ENCODE measurements around the gene CEACAM18. TPM values are rescaled to one million over a fixed set of nuclear protein-coding genes. Genes with fewer than 3 reads are reported as not detected.

The CEACAM18 gene
- total and polyA plus RNA-seq, 2 experiments from 2014 or later: not detected

DNA sequence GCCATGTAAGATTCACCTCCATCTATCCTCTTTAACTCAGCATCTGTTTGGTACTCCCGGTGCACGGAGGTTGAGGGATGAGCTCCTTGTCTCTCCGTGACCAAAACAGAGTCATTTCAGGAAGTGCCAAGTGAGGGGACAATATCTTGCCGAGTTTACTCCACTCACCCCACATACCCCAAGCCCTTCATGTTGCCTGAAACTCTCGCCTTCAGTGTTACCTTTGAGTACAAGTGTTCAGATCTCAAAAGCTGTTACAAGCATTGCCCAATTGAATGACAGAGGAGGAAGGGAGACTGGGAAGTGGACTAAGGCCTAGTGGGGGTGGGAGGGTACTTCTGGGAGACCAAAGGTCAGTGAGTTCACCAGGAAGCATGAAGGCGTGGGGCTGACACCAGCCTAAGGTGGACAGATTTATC lies 29.3 kb downstream of the CEACAM18 start:
- H3K36me3 ChIP-seq: no peaks in the 10 kb centered on the region
- H3K4me3 ChIP-seq: no peak overlapping the region
- H3K4me1 ChIP-seq (ENCODE audit: low read depth): no peaks in the 10 kb centered on the region
- no peak for DNase-seq (ENCODE audit: low read depth in 1 of 2, low spot score in 1 of 2)
- TF ChIP-seq, protein P1, sequence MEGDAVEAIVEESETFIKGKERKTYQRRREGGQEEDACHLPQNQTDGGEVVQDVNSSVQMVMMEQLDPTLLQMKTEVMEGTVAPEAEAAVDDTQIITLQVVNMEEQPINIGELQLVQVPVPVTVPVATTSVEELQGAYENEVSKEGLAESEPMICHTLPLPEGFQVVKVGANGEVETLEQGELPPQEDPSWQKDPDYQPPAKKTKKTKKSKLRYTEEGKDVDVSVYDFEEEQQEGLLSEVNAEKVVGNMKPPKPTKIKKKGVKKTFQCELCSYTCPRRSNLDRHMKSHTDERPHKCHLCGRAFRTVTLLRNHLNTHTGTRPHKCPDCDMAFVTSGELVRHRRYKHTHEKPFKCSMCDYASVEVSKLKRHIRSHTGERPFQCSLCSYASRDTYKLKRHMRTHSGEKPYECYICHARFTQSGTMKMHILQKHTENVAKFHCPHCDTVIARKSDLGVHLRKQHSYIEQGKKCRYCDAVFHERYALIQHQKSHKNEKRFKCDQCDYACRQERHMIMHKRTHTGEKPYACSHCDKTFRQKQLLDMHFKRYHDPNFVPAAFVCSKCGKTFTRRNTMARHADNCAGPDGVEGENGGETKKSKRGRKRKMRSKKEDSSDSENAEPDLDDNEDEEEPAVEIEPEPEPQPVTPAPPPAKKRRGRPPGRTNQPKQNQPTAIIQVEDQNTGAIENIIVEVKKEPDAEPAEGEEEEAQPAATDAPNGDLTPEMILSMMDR (IDR thresholded peaks at IDR 0.05; ENCODE audit: low read depth, low read length): no peak
- no peaks in the 10 kb centered on the region for H3K9me3 ChIP-seq (ENCODE audit: low read depth)
- H3K27ac ChIP-seq: no peak overlapping the region
- H3K27me3 ChIP-seq: no peaks in the 10 kb centered on the region

DNA sequence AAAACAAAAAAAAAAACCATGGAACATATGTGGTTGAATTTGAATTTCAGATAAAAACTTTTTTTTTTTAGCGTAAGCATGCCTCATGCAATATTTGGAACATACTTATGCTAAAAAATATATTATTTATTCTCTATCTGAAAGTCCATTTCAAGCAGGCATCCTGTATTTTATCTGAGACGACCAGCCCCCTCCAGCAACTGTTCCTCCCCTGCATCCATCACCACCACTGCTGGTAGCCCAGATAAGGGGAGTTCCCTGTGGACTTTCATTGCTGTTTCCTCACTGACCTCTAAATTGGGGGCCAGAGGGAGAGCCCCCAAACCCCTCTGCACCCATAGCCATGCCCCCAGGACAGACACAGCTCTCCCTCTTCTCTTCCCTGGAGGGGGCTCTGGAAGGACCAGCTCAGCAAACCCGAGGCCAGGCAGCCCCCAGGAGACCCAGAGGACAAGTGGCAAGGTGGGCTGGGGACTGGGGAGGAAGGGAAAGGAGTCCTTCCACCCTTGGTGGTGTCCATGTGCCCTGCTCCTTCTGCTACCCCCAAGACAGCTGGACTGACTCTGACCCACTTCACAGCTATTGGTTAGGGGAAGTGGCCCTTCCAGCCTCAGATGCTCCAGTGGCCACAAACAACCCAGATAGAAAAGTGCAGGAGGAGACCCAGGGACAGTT lies 29.9 kb downstream of the CEACAM18 start:
- Histone ChIP-seq H3K4me3 (no peak overlapping the region), H3K4me1 (ENCODE audit: low read depth) (no peaks in the 10 kb centered on the region), H3K27ac (no peak overlapping the region), H3K9me3 (ENCODE audit: low read depth) (no peaks in the 10 kb centered on the region), H3K36me3 (no peaks in the 10 kb centered on the region), H3K27me3 (no peaks in the 10 kb centered on the region)
- DNase-seq (ENCODE audit: low read depth in 1 of 2, low spot score in 1 of 2): no peak
- TF ChIP-seq, protein P1 (IDR thresholded peaks at IDR 0.05; ENCODE audit: low read depth, low read length): no peak

DNA sequence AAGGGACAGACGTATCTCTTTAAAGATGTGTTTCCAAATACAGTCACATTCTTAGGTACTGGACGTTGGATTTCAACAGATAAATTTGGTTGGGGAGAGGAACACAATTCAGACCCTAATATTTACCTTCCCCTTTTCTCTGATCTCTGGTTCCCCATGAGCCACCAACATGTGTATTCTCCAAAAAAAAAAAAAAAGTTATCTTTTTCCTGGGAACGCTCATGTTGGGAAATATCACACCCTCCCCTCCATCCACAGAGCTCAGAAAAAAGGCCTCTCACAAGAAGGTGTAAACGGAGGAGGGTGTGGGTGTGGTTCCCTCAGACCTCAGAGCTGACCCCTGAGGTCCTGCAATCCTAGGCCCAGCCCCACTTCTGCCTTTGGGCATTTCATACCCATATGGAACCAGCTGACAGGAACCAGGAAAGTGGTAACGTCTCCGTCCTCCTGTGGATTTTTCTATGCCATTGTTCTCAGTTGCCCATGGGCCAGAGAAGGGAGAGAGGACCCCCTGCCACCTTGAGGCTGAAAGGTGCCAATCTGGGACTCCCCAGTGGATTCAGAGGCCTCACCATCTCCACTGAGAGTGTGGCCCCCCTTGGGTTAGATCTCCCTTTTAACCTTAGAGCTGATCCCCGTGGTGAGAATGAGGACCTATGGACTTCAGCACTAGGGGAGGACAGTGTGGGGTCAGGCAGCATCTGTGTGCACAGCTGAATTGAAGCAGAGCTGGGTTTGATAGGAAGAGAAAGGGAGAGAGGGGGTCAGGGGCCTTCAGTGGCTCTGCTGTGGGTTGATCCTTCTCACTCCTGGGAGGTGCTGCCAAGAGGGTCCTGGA lies 31.7 kb downstream of the CEACAM18 start:
- DNase-seq (ENCODE audit: low read depth in 1 of 2, low spot score in 1 of 2): no peak
- TF ChIP-seq, protein P1 (IDR thresholded peaks at IDR 0.05; ENCODE audit: low read depth, low read length): no peak
- no peaks in the 10 kb centered on the region for H3K27me3 ChIP-seq
- H3K4me1 ChIP-seq (ENCODE audit: low read depth): no peaks in the 10 kb centered on the region
- no peak overlapping the region for H3K27ac ChIP-seq
- H3K36me3 ChIP-seq: no peaks in the 10 kb centered on the region
- no peak overlapping the region for H3K4me3 ChIP-seq
- no peaks in the 10 kb centered on the region for H3K9me3 ChIP-seq (ENCODE audit: low read depth)

DNA sequence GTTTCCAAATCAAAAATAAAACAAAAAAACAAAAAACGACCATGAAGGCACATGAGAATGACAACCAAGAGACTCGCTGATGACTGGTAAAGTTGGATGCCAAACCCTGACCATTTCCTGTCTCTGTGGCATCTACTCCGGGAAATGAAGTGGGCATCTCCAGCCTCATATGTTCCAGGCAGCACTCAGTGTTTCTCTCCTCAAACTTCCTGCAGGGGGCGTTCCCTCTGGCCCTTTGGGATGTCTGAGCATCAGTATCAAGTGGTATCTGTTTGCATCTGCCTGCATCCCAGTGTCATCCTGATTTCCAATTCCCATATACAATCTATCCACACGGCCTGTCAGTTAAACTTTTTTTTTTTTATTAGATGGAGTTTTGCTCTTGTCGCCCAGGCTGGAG lies 33.0 kb downstream of the CEACAM18 start:
- Histone ChIP-seq H3K36me3 (no peaks in the 10 kb centered on the region), H3K27me3 (no peaks in the 10 kb centered on the region), H3K4me1 (ENCODE audit: low read depth) (no peaks in the 10 kb centered on the region), H3K4me3 (no peak overlapping the region), H3K9me3 (ENCODE audit: low read depth) (no peaks in the 10 kb centered on the region), H3K27ac (no peak overlapping the region)
- TF ChIP-seq, protein P1 (IDR thresholded peaks at IDR 0.05; ENCODE audit: low read depth, low read length): peak; percentile 44
- peak in 1 of 2 donors; percentile 26 for DNase-seq (ENCODE audit: low read depth in 1 of 2, low spot score in 1 of 2)

DNA sequence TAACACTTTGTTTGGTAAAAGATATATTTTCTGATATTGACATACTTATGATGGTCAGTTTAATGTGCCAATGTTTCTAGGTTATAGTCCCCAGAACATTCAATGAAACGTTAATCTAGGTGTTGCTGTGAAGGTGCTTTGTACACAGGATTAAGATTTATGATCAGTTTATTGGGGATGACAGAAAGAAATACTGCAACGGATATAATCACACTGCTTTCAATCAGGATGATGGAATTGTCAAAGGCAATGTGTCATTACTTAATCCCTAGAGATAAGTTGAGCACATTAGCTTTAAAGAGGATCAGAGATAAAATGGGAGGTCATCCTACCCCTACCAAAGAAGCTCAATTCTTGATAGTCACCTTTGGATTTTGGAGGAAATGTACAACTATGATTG lies 35.6 kb downstream of the CEACAM18 start:
- Histone ChIP-seq H3K27ac (no peak overlapping the region), H3K36me3 (no peaks in the 10 kb centered on the region), H3K27me3 (no peaks in the 10 kb centered on the region), H3K9me3 (ENCODE audit: low read depth) (no peaks in the 10 kb centered on the region), H3K4me1 (ENCODE audit: low read depth) (no peaks in the 10 kb centered on the region), H3K4me3 (no peak overlapping the region)
- TF ChIP-seq, protein P1 (IDR thresholded peaks at IDR 0.05; ENCODE audit: low read depth, low read length): no peak
- DNase-seq (ENCODE audit: low read depth in 1 of 2, low spot score in 1 of 2): no peak

All from cardiac muscle cell (in vitro differentiated cells and primary cell).